Renal cortical epithelial cell (primary cell): ENCODE data around the gene PARD3. TPM values are rescaled to one million over a fixed set of nuclear protein-coding genes. Genes with fewer than 3 reads are reported as not detected.
"Not testable (repeated sequence)": the region's sequence is repeated elsewhere in the genome, so short reads cannot be mapped to it uniquely, and the experiment has no call there.

Source experiments
- DNase-seq: peaks from one replicate; pipeline ENCODE4 v3.0.0-alpha.2; 2011; ENCODE audit warnings: low read depth
- total RNA-seq: library from RNA; depleted of rRNA; stranded (reverse); fragments of >200 nt; gene quantifications from 2 replicates; pipeline ENCODE4 v1.2.3, GENCODE V29; 2014

Gene PARD3
- total RNA-seq, 1 donor from 2014 or later, result 154 TPM

GRCh38 chr10:34648919-34649318, 166.2 kb downstream of the PARD3 start:
- DNase-seq, result no peak

GRCh38 chr10:34647875-34648865, 166.9 kb downstream of the PARD3 start:
- DNase-seq, result no peak

- no peak for DNase-seq
Measured at GRCh38 chr10:34647160-34647559, 167.9 kb downstream of the PARD3 start.

- DNase-seq, result no peak
Measured at GRCh38 chr10:34646331-34646730, 168.8 kb downstream of the PARD3 start.

- DNase-seq, result not testable (repeated sequence)
Measured at GRCh38 chr10:34644815-34645214, 170.3 kb downstream of the PARD3 start.

- DNase-seq, result no peak
Measured at GRCh38 chr10:34644224-34644623, 170.9 kb downstream of the PARD3 start.

GRCh38 chr10:34643620-34644019, 171.5 kb downstream of the PARD3 start:
- DNase-seq, result no peak

GRCh38 chr10:34641913-34642558, 173.1 kb downstream of the PARD3 start:
- DNase-seq, result no peak

- peak; percentile 52 for DNase-seq
Measured at GRCh38 chr10:34641147-34641912, 173.8 kb downstream of the PARD3 start.

GRCh38 chr10:34638406-34639054, 176.6 kb downstream of the PARD3 start:
- peak; percentile 77 for DNase-seq

- no peak for DNase-seq
Measured at GRCh38 chr10:34637418-34637911, 177.6 kb downstream of the PARD3 start.

- DNase-seq, result no peak
Measured at GRCh38 chr10:34635111-34635510, 180.0 kb downstream of the PARD3 start.

GRCh38 chr10:34633374-34633773, 181.7 kb downstream of the PARD3 start:
- DNase-seq, result no peak

GRCh38 chr10:34629084-34629483, 186.0 kb downstream of the PARD3 start:
- DNase-seq, result no peak

GRCh38 chr10:34628174-34628796, 186.8 kb downstream of the PARD3 start:
- no peak for DNase-seq

- DNase-seq, result no peak
Measured at GRCh38 chr10:34627741-34628140, 187.4 kb downstream of the PARD3 start.

GRCh38 chr10:34627331-34627730, 187.8 kb downstream of the PARD3 start:
- no peak for DNase-seq

GRCh38 chr10:34626158-34626880, 188.8 kb downstream of the PARD3 start:
- DNase-seq, result no peak

- DNase-seq, result no peak
Measured at GRCh38 chr10:34624323-34625153, 190.6 kb downstream of the PARD3 start.
